ENCODE measurements around the gene ZNF45. TPM values are rescaled to one million over a fixed set of nuclear protein-coding genes. Genes with fewer than 3 reads are reported as not detected.

The ZNF45 gene
- total and polyA plus RNA-seq, 7 donors = 2.4 to 18.2 (median 6.4) TPM

Small RNA genes lying within 50 kb of the gene (small RNA-seq; reads per million reads assigned to genes)
- gene AC006213.5 = 0 reads per million in 3 donors

Other genes starting within 250 kb of the ZNF45 start
- not detected for gene IRGC, start 219.2 kb downstream of the ZNF45 start, total RNA-seq
- gene IRGC, start 219.2 kb downstream of the ZNF45 start, polyA plus RNA-seq = not detected
- 10 to 100 TPM in 3 of 4 donors, 1 to 10 TPM in 1; 5.6 to 25.2 (median 13.8) TPM for gene SMG9, start 180.3 kb downstream of the ZNF45 start, total RNA-seq
- gene SMG9, start 180.3 kb downstream of the ZNF45 start, polyA plus RNA-seq = 10 to 100 TPM in 1 of 3 donors, 1 to 10 TPM in 2; 6.2 to 36.5 (median 8.4) TPM
- 1 to 10 TPM in 3 of 4 donors, under 1 TPM in 1; 0.71 to 3.3 (median 1.9) TPM for gene KCNN4, start 154.3 kb downstream of the ZNF45 start, total RNA-seq
- 10 to 100 TPM in 1 of 3 donors, 1 to 10 TPM in 2; 3.7 to 48.7 (median 6.0) TPM for gene KCNN4, start 154.3 kb downstream of the ZNF45 start, polyA plus RNA-seq
- 1 to 10 TPM in 3 of 4 donors, under 1 TPM in 1; 0.83 to 6.8 (median 1.5) TPM for gene LYPD5, start 132.8 kb downstream of the ZNF45 start, total RNA-seq
- gene LYPD5, start 132.8 kb downstream of the ZNF45 start, polyA plus RNA-seq = 10 to 100 TPM in 1 of 3 donors, 1 to 10 TPM in 1, under 1 TPM in 1; 0.60 to 10.6 (median 2.1) TPM
- 10 to 100 TPM; 10.7 to 14.9 (median 12.4) TPM for gene ZNF283, start 108.0 kb downstream of the ZNF45 start, total RNA-seq
- gene ZNF283, start 108.0 kb downstream of the ZNF45 start, polyA plus RNA-seq = 1 to 10 TPM; 1.2 to 3.2 (median 2.1) TPM
- gene ZNF404, start 51.3 kb downstream of the ZNF45 start, total RNA-seq = 1 to 10 TPM; 3.0 to 4.1 (median 3.5) TPM
- 1 to 10 TPM in 1 of 3 donors, under 1 TPM in 2; 0.60 to 2.6 (median 0.69) TPM for gene ZNF404, start 51.3 kb downstream of the ZNF45 start, polyA plus RNA-seq
- 1 to 10 TPM; 2.9 to 6.8 (median 4.8) TPM for gene ZNF221, start 15.9 kb upstream of the ZNF45 start, total RNA-seq
- 1 to 10 TPM in 1 of 3 donors, under 1 TPM in 1, not detected in 1; 0.60 to 1.7 TPM for gene ZNF221, start 15.9 kb upstream of the ZNF45 start, polyA plus RNA-seq
- 1 to 10 TPM; 5.5 to 8.2 (median 7.5) TPM for gene ZNF155, start 48.9 kb upstream of the ZNF45 start, total RNA-seq
- 1 to 10 TPM; 1.8 to 4.5 (median 2.3) TPM for gene ZNF155, start 48.9 kb upstream of the ZNF45 start, polyA plus RNA-seq
- gene ZNF230, start 67.7 kb upstream of the ZNF45 start, total RNA-seq = 10 to 100 TPM in 1 of 4 donors, 1 to 10 TPM in 3; 3.0 to 10.6 (median 5.1) TPM
- gene ZNF230, start 67.7 kb upstream of the ZNF45 start, polyA plus RNA-seq = 1 to 10 TPM; 1.2 to 2.0 (median 1.4) TPM
- gene ZNF222, start 90.1 kb upstream of the ZNF45 start, total RNA-seq = 1 to 10 TPM; 1.9 to 3.8 (median 2.4) TPM
- gene ZNF222, start 90.1 kb upstream of the ZNF45 start, polyA plus RNA-seq = 1 to 10 TPM in 2 of 3 donors, under 1 TPM in 1; 0.60 to 2.1 (median 1.6) TPM
- gene ZNF223, start 116.8 kb upstream of the ZNF45 start, total RNA-seq = 1 to 10 TPM; 2.5 to 5.0 (median 4.2) TPM
- gene ZNF223, start 116.8 kb upstream of the ZNF45 start, polyA plus RNA-seq = 1 to 10 TPM; 3.0 to 3.7 (median 3.1) TPM
- gene ZNF284, start 136.9 kb upstream of the ZNF45 start, total RNA-seq = 1 to 10 TPM; 1.8 to 3.6 (median 2.6) TPM
- under 1 TPM; 0.46 to 0.99 (median 0.60) TPM for gene ZNF284, start 136.9 kb upstream of the ZNF45 start, polyA plus RNA-seq
- gene ZNF224, start 159.1 kb upstream of the ZNF45 start, total RNA-seq = 10 to 100 TPM; 16.6 to 23.0 (median 19.6) TPM
- 10 to 100 TPM in 1 of 3 donors, 1 to 10 TPM in 2; 7.2 to 16.1 (median 7.4) TPM for gene ZNF224, start 159.1 kb upstream of the ZNF45 start, polyA plus RNA-seq
- 1 to 10 TPM; 3.0 to 4.9 (median 3.4) TPM for gene ZNF225, start 178.1 kb upstream of the ZNF45 start, total RNA-seq
- 1 to 10 TPM in 2 of 3 donors, under 1 TPM in 1; 0.60 to 2.1 (median 1.2) TPM for gene ZNF225, start 178.1 kb upstream of the ZNF45 start, polyA plus RNA-seq
- gene ZNF234, start 206.3 kb upstream of the ZNF45 start, total RNA-seq = 10 to 100 TPM in 1 of 4 donors, 1 to 10 TPM in 3; 5.9 to 19.7 (median 7.9) TPM
- 1 to 10 TPM in 2 of 3 donors, under 1 TPM in 1; 0.92 to 4.0 (median 1.2) TPM for gene ZNF234, start 206.3 kb upstream of the ZNF45 start, polyA plus RNA-seq
- gene ZNF226, start 229.8 kb upstream of the ZNF45 start, total RNA-seq = 10 to 100 TPM; 14.4 to 20.2 (median 18.6) TPM
- 10 to 100 TPM; 15.0 to 27.3 (median 16.4) TPM for gene ZNF226, start 229.8 kb upstream of the ZNF45 start, polyA plus RNA-seq

Data from sigmoid colon (tissue), 7 donors.